Uterus (tissue), 4 donors: ENCODE data around the gene FOXJ1. TPM values are rescaled to one million over a fixed set of nuclear protein-coding genes. Genes with fewer than 3 reads are reported as not detected.
A peak's percentile ranks its signal among the peaks of the same experiment; 100 is the strongest.

Source experiments
- DNase-seq, 2 donors: peaks; one replicate each; pipeline ENCODE4 v3.0.0-alpha.2; 2019 to 2020
- H3K27ac ChIP-seq, 2 donors: fragments of 200-600 bp; sonication (generic); 1 replicate in 1 of 2; 2 replicates in 1 of 2; pipeline ENCODE4 v1.5.1; 2016 to 2018
- H3K27me3 ChIP-seq, 2 donors: fragments of 200-600 bp; sonication (generic); one replicate each; pipeline ENCODE4 v1.5.1; 2018 to 2019; ENCODE audit warnings: control low read depth in 1 of 2
- H3K36me3 ChIP-seq, 2 donors: fragments of 200-600 bp; sonication (generic); one replicate each; pipeline ENCODE4 v1.5.1; 2019; ENCODE audit warnings: control low read depth in 1 of 2
- H3K4me1 ChIP-seq, 2 donors: fragments of 200-600 bp; sonication (generic); one replicate each; pipeline ENCODE4 v1.5.1; 2018 to 2019; ENCODE audit warnings: control low read depth in 1 of 2
- H3K4me3 ChIP-seq, 2 donors: fragments of 200-600 bp; sonication (generic); 1 replicate in 1 of 2; 2 replicates in 1 of 2; pipeline ENCODE4 v1.5.1; 2018 to 2019; ENCODE audit warnings: mild to moderate bottlenecking in 1 of 2
- H3K9me3 ChIP-seq, 2 donors: fragments of 200-600 bp; sonication (generic); one replicate each; pipeline ENCODE4 v1.5.1; 2019; ENCODE audit warnings: control low read depth in 1 of 2
- POLR2A ChIP-seq, 2 donors: fragments of 450-650 bp; IDR thresholded peaks; one replicate each; pipeline ENCODE4 v1.6.1; 2016; ENCODE audit warnings: antibody characterized with exemption in 2 of 2, mild to moderate bottlenecking in 1 of 2, moderate library complexity in 1 of 2
- intact Hi-C: fragments of 100-400 bp; cut with DNase I; formaldehyde crosslinking; loops from one replicate; pipeline ENCODE4 v1.15.1; 2023; ENCODE audit warnings: low total_unique reads
- total RNA-seq, 4 donors: library from RNA; depleted of rRNA in 3 of 4; stranded (reverse); fragments of >200 nt in 3 of 4; gene quantifications; one replicate each; pipeline versions ENCODE4 v1.1.0 to v1.2.4, GENCODE V29; 2014 to 2023
- TF ChIP-seq, protein P1 (sequence below), 4 experiments: fragments of 200-600 bp in 2 of 4; fragments of 450-650 bp in 2 of 4; sonication (generic) in 2 of 4; IDR thresholded peaks; one replicate each; pipeline ENCODE4 v1.5.1; 2016 to 2019; ENCODE audit warnings: antibody characterized with exemption in 4 of 4, mild to moderate bottlenecking in 2 of 4, moderate library complexity in 1 of 4
- donor health status: DM: yes; HTN: yes; CAD: no.

The FOXJ1 gene
- total RNA-seq, 4 donors from 2014 or later: 0.51 to 14.0 (median 1.0) TPM

DNA sequence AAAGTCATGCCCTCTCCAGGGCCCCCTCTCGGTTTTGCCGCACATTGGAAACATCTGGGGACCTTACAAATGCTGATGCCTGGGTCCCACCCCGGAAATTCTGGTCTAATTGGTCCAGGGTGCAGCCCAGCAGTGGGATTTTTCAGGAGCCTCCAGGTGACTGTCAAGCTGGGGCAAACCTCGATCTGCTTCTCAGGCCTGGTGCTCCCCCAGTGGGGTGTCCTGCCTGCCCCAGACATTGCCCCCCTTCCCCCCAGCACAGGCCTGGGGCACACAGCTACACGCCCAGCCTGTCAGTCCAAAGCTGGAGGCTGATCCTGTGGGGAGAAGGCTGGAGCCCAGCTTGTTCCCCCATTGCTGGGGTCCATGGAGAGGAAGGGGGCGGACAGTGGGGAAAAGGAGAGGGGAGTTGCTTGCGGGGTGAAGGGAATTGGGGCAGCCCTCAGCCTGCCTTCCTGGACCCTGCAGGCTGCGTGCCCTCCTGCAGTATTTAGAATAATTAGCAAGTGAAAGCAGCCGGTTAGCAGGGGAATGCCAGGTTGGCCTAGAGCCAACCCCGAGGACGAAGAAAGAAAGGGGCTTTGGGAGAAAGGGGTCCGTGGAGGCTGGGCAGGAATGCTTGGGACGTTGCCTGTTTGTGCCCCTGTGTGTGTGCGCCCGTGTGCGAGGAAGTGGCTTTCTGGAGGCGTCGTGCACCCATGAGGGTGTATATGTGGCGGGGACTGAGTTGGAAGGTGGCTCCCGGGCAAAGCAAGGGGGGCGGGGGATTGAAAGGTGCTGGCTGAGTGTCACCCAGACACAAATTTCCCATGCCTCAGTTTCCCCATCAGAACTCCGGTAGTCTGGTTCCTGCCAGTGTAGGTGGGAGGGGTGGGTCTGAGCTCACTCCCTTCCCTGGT is 5.9 kb downstream of the FOXJ1 start:
- Histone ChIP-seq H3K4me1 (no peaks in the 10 kb centered on the region), H3K27ac (no peak overlapping the region), H3K9me3 (no peaks in the 10 kb centered on the region), H3K27me3 (peaks cover 22 to 34% of the 10 kb centered on the region in 2 donors), H3K36me3 (no peaks in the 10 kb centered on the region), H3K4me3 (no peak overlapping the region)
- no peak for TF ChIP-seq POLR2A (IDR thresholded peaks at IDR 0.05)
- TF ChIP-seq, protein P1, sequence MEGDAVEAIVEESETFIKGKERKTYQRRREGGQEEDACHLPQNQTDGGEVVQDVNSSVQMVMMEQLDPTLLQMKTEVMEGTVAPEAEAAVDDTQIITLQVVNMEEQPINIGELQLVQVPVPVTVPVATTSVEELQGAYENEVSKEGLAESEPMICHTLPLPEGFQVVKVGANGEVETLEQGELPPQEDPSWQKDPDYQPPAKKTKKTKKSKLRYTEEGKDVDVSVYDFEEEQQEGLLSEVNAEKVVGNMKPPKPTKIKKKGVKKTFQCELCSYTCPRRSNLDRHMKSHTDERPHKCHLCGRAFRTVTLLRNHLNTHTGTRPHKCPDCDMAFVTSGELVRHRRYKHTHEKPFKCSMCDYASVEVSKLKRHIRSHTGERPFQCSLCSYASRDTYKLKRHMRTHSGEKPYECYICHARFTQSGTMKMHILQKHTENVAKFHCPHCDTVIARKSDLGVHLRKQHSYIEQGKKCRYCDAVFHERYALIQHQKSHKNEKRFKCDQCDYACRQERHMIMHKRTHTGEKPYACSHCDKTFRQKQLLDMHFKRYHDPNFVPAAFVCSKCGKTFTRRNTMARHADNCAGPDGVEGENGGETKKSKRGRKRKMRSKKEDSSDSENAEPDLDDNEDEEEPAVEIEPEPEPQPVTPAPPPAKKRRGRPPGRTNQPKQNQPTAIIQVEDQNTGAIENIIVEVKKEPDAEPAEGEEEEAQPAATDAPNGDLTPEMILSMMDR (IDR thresholded peaks at IDR 0.05): no peak
- intact Hi-C loops: no loop called here
- no peak for DNase-seq

DNA sequence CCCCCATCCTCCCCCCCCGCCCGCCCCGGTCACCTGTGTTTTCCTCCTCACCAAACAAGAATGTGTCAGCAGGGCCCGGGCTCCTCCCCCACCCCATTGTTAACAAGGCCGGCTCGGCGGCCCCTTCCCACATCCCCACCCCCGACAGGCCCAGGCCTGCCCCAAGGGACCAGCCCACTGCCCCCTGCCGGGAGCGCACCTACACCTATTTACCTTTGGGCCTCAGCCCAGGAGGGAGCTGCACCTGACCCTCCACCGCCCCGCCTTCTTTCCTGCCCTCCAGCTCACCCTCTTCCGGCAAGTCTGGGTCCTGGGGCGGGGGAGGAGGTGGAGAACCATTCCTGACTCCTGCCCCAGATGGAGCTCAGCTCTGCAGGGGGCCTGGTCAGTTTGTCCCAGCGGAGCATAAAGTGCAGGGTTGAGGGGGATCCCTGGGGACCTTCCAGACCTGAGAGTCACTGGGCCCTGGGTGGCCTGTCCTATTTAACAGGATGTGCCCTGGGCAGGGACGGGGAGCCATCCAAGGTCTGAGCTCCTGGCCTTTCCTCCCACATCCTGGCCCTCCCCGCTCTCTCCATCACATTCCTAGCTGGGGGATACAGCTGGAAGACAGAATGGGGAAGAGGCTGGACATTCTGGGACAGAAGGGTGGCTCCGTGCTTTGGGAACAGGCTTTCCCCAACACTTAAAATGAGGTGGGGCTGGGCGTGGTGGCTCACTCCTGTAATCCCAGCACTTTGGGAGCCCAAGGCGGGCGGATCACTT is 8.3 kb downstream of the FOXJ1 start:
- intact Hi-C loops: no loop called here
- no peak overlapping the region for H3K27ac ChIP-seq
- no peaks in the 10 kb centered on the region for H3K4me1 ChIP-seq
- H3K4me3 ChIP-seq: no peak overlapping the region
- no peaks in the 10 kb centered on the region for H3K9me3 ChIP-seq
- peak in 1 of 2 donors; percentile 12 for TF ChIP-seq POLR2A (IDR thresholded peaks at IDR 0.05)
- TF ChIP-seq, protein P1 (IDR thresholded peaks at IDR 0.05): no peak
- peaks cover 4 to 15% of the 10 kb centered on the region in 2 donors for H3K27me3 ChIP-seq
- no peaks in the 10 kb centered on the region for H3K36me3 ChIP-seq
- DNase-seq: no peak

DNA sequence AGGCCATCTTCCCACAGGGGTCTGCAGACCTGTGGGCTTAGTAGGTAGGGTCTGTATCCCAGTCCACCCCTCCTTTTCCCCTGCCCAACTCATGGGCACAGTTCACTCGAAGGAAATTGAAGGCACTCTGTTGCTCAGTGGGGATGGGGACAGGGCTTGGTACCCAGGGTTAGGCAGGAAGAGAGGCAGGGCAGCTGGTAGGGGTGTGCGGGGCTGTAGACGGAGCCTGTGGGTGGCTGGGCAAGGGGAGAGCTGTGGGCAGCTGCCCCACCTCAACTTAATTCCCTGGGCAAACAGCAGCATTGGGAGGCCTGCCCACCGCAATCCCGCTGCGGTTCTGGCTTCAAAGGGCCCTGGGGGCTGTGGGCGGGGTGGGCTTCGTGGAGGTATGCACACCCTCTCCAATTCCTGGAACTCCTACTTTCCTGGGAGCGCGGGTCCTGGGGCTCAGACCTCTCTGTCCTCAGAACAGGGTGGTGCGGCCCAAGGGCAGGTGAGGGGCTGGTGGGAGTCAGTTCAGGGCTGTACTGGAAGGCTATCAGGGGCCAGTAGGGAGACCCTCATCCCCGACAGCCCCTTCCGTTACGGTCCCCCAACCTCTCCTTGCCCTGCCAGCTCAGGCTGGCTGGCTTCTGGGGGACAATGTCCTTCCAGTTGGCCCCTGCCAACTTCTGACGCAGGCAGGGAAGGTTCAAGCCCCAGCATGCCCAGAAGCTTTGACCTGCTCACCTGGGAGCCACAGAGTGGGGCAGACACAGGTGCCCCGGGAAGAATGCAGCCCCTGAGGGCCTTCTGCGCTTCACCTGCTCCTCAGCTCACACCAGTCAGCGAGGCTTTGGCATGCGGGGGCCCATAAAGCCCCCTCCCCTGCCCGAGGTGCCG is 9.1 kb downstream of the FOXJ1 start:
- no peak for TF ChIP-seq POLR2A (IDR thresholded peaks at IDR 0.05)
- TF ChIP-seq, protein P1 (IDR thresholded peaks at IDR 0.05): no peak
- intact Hi-C loops: no loop called here
- Histone ChIP-seq H3K27me3 (peaks cover 0 to 8% of the 10 kb centered on the region in 2 donors), H3K9me3 (no peaks in the 10 kb centered on the region), H3K4me3 (no peak overlapping the region), H3K27ac (no peak overlapping the region), H3K36me3 (no peaks in the 10 kb centered on the region), H3K4me1 (no peaks in the 10 kb centered on the region)
- no peak for DNase-seq

DNA sequence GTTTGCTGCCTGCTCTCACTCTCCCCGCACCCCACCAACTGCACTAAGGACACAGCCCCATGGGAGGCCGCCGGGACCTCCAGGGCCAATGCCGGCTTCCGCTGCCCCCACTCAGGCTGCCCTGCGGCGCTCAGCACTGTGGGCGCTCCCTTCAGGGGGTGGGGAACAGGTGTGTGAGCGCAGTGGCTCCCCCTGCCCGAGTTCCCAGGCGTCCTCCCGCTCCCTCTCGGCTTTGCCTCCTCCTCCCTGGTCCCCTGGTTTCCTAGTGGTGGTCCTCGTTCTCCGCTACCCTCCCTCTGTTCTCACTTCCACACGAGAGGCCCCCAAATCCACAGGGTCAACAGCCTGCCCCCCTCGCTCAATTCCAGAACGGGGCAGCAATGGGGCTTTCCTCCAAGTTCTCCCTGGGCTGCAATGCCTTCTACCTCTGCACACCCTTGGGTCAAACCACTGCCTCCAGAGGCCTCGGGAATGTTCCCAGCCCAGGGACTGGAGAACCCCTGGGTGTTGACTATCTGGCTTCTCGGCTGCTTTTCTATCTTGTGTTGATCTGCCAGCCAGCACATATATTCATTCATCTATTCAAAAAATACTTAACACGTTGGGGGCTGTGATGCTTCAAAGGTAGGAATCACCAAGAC is 9.9 kb downstream of the FOXJ1 start:
- H3K4me1 ChIP-seq: no peaks in the 10 kb centered on the region
- H3K36me3 ChIP-seq: no peaks in the 10 kb centered on the region
- H3K9me3 ChIP-seq: no peaks in the 10 kb centered on the region
- no peak for TF ChIP-seq POLR2A (IDR thresholded peaks at IDR 0.05)
- TF ChIP-seq, protein P1 (IDR thresholded peaks at IDR 0.05): no peak
- H3K27me3 ChIP-seq: peaks cover 0 to 5% of the 10 kb centered on the region in 2 donors
- H3K27ac ChIP-seq: no peak overlapping the region
- no peak overlapping the region for H3K4me3 ChIP-seq
- intact Hi-C loops: no loop called here
- no peak for DNase-seq
